KG1 (cell line): ENCODE measurements around the gene MICAL1.

Source experiments
- DNase-seq: peaks from one replicate; lab custom pipeline; 2025; lab: John Stamatoyannopoulos, UW

Gene MICAL1

DNA sequence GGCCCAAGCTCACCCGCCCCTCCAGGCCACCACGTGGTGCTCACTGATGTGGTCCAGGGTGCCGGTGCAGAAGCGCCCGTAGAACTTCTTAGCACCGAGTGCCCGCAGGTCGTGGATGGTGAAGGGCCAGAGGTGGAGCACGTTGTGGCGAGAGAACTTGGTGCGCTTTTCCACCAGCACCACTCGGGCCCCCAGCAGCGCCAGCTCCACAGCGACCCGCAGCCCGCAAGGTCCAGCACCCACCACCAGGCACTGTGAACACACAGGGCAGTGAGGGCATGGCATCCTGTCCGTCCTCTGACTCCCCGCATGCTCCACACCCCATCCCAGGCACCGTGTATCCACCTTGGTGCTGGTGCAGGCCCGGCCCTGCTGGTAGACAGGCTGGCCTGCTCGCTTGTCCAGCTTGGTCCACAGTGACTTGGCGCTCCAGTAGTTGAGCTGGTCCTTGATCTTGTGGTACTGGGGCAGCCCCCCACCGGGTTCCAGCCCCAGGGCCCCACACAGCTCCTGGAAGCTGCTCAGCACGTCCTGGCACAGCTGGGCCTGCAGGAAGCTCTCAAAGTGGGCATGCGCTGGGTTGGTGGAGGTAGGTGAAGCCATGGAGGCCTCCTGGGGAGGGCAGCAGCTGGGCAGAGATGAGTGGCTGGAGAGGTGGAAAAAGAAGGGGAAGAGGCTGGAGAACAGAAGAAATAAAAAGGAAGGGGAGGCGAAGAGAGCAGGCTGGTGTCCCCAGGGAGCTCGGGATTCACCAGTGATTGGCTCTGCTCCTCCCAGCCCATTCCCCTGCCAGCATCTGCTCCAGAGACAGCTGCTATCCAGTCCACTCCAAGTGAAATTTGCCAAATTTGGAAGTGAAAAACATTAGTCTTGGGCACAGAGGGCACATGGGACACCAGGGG is 1.7 kb downstream of the MICAL1 start:
- DNase-seq = no peak

GRCh38 chr6:109453156-109453555 is 2.4 kb downstream of the MICAL1 start:
- no peak for DNase-seq

DNA sequence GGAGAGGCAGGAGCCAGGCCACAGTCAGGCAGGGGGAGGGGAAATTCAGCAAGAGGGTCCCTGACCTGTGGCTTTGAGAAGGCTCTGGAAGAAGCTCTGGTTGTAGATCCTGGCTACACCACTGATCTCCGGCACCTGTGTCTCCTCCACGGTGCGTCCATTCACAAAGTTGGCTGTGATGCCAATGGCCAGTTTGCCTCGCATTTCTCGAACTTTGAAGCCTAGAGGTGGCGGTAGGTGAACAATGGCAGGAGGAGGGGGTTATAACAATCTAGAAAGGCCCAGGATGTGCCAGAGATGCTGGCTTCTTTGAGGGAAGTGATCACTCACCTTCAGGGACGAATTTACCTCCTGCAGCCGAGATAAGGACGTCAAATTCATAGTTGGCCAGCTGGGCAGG is 3.4 kb downstream of the MICAL1 start:
- no peak for DNase-seq

DNA sequence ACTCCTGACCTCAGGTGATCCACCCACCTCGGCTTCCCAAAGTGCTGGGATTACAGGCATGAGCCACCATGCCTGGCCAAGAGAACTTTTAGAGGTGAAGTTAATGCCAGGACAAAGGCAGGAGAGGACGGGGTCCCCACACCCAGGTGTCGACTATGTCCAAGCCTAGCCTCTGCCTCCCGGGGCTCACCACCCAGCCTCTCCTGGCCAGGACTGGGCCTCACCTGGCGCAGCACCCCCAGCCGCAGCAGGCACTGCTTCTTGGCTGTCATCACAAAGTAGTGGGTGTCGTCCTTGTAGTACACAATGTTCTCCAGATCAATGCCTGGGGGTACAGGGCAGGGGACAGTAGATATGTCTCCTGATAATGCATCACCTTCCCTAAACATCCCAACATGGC is 4.2 kb downstream of the MICAL1 start:
- DNase-seq = no peak

- no peak for DNase-seq
These were observed 4.8 kb downstream of the MICAL1 start for GRCh38 chr6:109450801-109451200.

GRCh38 chr6:109449795-109450673 is 5.5 kb downstream of the MICAL1 start:
- DNase-seq = no peak

DNA sequence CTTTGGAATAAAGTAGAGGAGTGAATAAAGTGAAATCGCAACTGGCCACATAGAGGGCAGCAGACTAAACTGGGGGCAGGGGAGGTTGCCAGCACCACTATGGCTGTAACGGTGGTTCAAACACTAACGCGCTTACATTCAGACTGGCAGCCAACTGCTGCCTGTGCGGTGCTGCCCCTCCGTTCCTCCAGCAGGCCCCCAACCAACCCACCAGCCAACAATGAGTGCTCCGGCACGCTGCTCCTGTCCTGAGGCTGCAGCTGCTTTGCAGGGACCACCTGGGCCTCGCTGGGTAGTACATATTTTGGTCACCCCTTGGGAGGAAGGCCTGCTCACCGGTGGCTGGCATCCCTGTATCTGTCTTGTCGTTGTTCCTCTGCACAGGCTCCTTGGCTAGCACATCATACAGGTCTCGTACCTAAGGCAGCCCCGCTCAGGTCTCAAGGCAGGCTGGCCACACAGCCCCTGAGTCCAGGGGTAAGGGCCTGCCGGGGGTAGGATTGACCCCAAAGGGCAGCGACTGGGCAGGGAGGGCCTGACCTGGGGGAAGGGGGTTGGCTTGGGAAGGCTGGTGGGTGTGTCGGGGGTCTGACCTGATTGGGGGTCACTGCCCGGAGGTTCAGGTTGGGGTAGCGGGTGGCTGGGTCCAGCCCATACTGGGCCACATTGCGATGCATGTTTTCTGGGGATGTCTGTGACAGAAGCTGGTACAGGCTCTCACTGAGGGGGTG is 6.3 kb downstream of the MICAL1 start:
- no peak for DNase-seq

DNA sequence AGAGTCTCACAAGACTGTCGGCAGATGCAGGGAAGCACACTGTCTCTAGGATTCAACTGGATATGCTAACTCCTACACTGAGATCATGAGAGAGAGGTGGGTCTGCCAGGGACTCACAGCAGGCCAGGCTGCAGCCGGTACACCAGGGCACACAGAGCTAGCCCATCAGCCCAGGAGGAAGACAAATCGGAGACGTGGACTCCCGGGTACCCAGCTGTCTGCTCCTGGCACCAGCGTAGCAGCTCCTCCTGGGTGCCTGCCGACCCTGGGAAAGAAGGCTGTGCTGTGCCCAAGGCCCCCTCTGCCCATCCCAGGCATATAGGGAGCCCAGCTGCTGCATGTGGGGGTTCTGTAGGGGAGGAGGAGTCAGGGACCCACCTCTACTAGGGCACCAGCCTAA is 7.0 kb downstream of the MICAL1 start:
- DNase-seq = no peak

GRCh38 chr6:109447878-109448555 is 7.6 kb downstream of the MICAL1 start:
- DNase-seq = no peak

DNA sequence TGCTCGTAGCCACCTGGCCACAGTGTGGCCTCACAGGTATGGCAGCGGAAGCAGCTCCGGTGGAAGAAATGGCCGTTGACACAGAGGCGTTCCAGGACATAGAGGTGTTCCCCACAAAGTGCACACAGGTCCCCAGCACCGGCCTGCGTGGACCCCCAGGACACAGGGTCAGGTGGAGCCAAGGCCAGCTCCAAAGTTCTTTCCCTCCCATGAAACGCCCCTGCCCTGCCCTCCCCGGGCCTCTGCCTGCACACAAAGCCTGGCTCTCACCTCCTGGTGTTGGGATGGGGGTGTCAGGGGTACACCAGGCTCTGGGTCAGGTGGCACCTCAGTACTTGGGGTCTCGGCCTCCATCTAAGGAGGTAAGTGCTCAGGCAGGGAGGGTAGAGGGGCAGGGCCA is 8.5 kb downstream of the MICAL1 start:
- DNase-seq = no peak

- no peak for DNase-seq
These were observed 9.0 kb downstream of the MICAL1 start for GRCh38 chr6:109446541-109446940.

DNA sequence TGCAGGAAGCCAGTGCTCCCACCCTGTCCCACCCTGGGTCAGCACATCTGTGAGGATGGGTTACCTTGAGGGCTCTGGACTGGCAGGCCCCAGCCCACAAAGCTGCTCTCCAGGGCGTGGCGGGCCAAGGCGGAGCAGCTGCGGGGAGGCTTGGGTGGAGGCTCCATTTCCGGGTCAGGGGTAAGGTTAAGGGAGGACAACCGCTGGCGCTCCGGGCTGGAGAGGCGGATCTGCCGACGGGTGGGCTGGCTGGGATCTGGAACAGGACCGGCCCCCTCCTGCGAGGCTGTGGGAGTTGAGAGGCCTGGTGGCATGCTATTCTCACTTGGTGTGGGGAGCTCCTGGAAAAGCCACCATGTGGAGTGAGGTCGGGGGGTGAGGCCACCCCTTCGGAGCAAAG is 9.5 kb downstream of the MICAL1 start:
- DNase-seq = no peak

DNA sequence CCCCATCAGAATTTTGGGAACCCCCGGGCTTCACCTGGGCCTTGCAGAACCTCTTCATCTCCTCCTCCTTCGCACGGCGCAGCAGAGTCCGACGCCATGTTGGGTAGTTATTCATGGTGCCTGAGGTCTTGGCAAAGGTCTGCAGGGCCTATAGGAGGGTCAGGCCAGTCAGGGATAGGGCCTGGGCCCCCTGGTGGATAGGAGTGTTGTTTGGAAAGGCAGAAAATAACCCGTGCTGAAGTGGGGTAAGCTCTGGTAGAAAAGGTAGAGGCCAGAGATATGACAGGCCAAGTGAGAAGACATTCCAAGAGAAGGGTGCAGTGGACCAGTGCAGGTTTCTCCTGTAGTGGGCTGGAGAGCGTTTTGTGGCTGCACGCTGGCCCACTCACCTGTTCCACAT is 10.2 kb downstream of the MICAL1 start:
- DNase-seq = no peak

DNA sequence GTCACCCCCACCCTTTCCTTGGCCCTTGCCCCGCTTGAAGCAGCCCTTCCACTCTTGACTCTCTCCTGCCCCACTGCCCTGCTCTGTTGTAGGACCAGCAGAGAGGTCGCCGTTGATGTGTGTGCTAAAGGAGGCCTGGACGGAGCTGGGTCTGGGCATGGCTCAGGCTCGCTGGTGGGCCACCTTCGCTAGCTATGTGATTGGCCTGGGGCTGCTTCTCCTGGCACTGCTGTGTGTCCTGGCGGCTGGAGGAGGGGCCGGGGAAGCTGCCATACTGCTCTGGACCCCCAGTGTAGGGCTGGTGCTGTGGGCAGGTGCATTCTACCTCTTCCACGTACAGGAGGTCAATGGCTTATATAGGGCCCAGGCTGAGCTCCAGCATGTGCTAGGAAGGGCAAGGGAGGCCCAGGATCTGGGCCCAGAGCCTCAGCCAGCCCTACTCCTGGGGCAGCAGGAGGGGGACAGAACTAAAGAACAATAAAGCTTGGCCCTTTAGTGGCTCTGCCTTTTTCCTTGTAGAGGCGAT is 12.1 kb downstream of the MICAL1 start:
- DNase-seq = no peak

DNA sequence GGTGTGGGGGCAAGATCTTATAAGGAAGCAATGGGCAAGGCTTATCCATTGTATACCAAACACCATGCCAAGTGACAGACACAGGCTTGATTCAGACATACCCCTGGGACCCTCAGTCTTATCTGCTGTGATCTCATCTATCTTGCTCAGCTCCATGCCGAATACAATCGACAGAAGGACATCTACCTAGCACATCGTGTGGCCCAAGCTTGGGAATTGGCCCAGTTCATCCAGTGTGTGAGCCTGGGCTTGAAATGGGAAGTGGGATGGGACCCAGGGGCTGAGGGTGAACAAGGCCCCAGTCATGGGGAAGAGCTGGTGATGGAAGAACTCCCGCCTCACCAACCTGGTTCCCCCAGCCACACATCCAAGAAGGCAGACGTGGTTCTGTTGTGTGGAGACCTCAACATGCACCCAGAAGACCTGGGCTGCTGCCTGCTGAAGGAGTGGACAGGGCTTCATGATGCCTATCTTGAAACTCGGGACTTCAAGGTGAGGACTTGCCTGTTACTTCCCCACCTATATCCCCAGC is 13.1 kb downstream of the MICAL1 start:
- no peak for DNase-seq

GRCh38 chr6:109441069-109441816 is 14.3 kb downstream of the MICAL1 start:
- peak; percentile 62 for DNase-seq

DNA sequence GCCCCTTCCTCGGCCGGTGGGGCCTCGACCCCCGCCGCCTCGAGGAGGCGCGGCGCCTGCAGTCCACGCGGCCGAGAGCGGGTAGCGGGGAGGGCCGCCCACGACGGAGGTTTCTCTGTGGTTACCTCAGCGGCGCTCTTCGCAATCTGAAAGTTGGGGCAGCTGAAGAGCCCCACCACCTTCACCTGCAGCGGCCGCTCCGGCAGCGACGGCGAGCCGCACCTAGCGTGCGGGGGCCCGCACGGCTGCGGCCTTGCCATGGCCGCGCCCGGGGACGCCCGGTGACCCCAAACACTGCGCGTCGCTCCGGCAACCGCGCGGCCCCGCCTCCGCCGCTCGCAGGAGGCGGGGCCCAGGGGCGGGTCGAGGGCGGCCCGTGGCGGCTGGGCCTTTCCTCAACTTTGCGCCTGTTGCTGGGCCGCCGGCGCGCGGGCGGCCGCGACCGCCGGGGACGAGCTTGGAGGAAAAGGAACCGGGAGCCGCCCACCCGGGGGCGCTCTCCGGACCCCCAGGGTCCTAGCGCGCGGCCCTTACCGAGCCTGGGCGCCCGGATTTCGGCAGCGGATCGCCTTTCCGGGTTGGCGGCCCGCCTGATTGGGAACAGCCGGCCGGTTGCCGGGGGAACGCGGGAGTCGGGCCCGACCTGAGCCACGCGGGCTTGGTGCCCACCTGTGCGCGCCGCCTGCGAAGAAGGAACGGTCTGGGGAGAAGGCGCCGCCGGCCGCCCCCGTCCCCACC is 15.1 kb downstream of the MICAL1 start, which contains the start of the genes PPIL6 and SMPD2:
Gene PPIL6 (minus strand): TSS at position 298 of the 738 bp plus-strand sequence. CDS start 38 bp downstream, at position 260.
Gene SMPD2 (plus strand): TSS at position 394 of the 738 bp plus-strand sequence. CDS start 398 bp downstream, outside the sequence.
- DNase-seq = peak; percentile 75

DNA sequence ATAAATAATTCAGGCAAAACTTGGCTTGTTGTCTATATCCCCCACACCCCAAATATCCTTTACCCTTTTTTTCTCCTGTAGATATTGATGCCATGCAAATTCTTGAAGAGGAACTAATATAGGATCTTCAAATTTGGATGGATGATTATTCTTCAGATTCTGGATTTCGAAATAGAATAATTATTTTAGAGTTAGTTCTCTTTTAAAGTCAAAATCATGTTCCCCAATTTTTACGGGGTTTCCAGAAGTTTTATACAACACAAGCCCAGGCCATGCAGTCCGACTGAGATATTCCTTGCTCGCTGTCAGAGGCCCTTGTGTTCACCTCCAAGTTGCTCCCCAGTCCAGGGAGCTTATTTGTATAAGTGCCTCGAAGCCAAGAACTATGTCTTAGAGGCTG is 19.5 kb downstream of the MICAL1 start:
- no peak for DNase-seq

GRCh38 chr6:109434456-109434855 is 21.1 kb downstream of the MICAL1 start:
- no peak for DNase-seq
